D341Med (cell line): ENCODE results near the gene CAMSAP1.

Source experiments
- DNase-seq: peaks from one replicate; pipeline ENCODE4 v3.0.0; 2012; ENCODE audit warnings: low spot score

The CAMSAP1 gene

DNA sequence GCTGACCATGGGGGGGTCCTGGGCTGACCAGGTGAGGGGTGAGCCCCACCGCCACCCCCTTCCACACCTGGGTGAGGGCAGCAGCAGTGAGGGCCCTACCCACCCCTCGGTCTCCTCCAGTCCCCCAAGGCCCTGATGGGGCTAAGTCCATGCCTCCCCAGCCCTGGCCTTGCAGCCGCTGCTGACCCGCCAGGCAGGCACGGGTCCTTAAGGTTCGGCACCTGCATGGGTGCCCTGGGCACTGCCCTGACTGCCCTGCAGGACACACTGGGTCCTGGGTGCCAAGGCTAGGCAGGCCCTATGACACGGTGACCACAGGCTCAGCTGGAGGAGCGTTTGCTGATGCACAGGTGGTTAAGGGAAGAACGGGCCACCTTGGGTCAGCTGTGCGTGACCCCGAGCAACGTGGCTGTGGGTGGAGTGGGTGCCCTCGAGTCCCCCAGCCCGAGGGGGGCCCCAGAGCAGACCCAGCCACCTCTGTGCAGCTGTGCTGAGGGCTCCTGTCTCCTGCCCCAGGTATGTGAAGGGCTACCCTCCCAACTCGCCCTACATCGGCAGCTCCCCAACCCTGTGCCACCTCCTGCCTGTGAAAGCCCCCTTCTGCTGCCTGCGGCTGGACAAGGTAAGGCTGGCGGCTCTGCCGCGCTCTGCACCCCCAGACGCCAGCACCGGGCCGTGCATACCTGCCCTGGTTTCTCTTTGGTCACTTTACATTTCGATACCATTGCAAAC, 132.4 kb downstream of the CAMSAP1 start:
- DNase-seq, result no peak

DNA sequence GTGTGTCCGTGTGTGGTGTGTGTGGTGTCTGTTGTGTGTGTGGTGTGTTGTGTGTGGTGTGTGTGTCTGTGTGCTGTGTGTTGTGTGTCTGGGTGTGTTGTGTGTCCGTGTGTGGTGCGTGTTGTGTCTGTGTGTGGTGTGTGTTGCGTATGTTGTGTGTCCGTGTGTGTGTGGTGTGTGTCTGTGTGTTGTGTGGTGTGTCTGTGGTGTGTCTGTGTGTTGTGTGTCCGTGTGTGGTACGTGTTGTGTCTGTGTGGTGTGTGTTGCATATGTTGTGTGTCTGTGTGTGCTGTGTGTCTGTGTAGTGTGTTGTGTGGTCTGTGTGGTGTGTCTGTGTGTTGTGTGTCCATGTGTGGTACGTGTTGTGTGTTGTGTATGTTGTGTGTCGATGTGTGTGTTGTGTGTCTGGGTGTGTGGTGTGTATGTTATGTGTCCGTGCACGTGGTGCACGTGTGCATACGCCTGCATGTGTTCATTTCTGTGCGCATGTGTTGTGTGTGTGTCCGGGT, 133.1 kb downstream of the CAMSAP1 start:
- DNase-seq, result no peak

DNA sequence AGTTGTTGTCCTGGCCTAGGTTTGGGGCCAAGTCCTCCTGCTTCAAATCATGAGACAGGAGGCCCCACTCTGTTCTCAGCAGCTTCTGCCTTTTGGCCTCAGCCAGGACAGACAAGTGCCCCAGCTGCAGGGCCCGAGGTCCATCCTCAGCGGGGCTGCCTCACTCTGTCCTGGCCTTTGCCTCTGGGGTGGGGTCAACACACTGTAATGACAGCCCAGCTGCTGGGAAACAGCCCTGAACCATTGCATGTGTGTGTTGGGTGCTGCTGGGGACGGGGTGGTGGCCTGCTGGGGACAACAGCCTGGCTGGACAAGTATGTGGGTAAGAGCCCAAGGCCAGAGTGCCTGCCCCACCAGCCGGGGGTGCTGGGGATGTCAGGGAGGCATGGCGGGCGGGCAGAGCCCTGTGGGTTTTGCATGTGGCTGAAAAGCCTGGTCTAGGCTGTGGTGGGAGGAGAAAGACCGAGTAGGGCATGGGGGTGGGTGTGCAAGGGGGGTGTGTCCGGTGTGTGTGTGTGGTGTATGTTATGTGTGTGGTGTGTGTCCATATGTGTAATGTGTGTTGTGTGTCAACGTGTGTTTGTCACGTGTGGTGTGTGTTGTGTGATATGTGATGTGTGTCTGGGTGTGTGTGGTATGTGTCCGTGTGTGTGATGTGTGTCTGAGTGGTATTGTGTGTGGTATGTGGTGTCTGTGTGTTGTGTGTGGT, 133.7 kb downstream of the CAMSAP1 start:
- no peak for DNase-seq

GRCh38 chr9:135772702-135773493, 134.4 kb downstream of the CAMSAP1 start:
- DNase-seq, result no peak

DNA sequence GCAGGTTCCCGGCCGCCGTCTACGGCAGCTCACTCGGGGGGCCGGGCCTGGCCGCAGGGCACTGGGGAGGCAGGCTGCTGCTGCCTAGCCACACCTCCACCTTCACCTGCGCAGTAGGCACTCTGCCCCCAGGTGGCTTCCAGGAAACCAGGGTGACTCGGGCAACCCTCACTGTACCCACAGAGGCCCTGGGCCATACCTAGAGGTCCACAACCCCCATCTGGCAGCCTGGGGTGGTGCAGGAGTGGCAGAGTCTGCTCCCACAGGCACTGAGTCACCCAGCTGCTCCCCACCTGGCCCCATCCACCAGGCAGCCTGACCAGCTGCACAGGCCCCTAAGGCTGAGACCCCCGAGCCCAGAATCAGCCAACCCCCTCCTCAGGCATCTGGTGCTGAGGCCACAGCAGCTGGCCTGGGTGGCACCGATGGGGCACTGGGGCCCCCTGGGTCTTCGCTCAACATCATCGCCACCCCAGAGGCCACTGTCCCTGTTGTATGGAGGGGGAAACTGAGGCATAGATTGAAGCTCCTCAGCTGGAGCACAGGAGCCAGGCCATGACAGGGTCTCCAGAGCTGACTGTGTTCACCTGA, 135.2 kb downstream of the CAMSAP1 start:
- no peak for DNase-seq

DNA sequence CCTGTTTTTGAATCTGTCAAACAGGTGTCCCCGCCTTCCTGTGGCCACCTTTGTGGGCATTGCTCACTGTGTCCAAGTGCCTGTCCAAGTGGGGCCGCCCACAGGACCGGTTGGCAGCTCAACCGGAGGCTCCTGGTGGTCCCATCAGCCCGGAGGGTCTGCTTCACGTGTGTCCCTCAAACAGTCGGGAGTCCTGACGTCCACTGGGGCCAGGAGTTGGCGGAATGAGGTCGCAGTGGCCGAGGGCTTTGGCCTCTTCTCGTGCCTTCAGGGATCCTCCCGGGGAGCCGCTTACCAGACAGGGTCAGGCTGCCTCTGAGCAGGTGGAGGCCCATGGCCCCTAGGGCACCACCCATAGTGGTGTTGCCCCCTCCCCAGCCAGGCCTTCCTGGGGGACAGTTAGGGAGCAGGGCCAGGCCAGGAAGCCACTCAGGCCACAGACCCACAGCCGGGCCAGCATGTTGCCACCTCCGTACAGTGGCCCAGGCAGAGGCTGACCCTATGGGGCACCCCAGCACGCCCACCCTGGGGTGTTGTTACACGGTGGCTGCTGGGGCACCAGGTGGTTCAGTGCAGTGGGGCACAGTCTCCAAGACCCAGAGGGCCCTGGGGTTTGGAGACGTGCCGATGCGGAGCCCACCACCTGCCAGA, 135.8 kb downstream of the CAMSAP1 start:
- no peak for DNase-seq

DNA sequence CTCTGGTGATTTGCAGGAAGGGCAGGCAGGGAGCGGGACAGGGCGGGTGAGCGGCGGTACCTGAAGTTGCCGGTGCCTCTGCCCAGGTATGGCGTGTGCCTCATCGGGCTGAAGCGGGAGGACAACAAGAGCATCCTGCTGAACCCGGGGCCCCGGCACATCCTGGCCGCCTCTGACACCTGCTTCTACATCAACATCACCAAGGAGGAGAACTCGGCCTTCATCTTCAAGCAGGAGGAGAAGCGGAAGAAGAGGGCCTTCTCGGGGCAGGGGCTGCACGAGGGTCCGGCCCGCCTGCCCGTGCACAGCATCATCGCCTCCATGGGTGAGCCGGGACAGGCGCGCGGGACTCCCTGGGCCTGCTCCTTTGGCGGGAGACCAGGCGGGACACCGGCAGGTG, 136.6 kb downstream of the CAMSAP1 start:
- no peak for DNase-seq

- no peak for DNase-seq
Measured at GRCh38 chr9:135770203-135770535, 137.2 kb downstream of the CAMSAP1 start.

GRCh38 chr9:135769489-135770202, 137.7 kb downstream of the CAMSAP1 start:
- DNase-seq, result no peak

DNA sequence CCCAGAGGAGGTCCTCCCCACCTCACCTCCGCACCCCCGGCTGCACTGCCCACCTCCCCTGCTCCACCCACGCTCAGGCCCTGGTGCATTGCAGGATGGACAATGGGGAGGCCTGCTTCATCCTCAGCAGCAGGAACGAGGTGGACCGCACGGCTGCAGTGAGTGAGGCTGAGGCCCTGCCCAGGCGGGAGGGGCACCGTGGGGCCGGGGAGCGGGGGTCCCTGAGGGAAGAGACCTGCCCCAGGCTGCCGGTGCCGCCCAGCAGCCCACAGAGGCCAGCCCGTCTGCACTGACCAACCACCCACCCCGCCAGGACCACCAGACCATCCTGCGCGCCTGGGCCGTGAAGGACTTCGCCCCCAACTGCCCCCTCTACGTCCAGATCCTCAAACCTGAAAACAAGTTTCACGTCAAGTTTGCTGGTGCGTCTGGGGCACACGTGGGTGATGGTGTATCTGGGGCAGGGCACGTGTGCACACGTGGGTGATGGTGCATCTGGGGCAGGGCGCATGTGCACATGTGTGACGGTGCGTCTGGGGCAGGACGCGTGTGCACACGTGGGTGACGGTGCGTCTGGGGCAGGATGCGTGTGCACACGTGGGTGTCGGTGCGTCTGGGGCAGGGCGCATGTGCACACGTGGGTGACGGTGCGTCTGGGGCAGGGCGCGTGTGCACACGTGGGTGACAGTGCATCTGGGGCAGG, 138.7 kb downstream of the CAMSAP1 start:
- no peak for DNase-seq

GRCh38 chr9:135766707-135767106, 140.6 kb downstream of the CAMSAP1 start:
- DNase-seq, result no peak

DNA sequence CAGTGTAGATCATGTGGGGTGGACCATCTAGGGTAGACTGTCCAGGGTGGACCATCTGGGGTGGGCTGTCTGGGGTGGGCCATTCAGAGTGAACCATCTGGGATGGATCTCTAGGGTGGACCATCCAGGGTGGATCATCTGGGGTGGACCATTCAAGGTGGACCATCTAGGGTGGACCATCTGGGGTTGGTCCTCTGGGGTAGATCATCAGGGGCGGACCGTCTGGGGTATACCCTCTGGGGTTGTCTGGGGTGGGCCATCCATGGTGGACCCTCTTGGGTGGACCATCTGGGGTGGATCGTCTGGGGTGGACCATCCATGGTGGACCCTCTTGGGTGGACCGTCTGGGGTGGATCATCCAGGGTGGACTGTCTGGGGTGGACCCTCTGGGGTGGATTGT, 141.1 kb downstream of the CAMSAP1 start:
- DNase-seq, result no peak

DNA sequence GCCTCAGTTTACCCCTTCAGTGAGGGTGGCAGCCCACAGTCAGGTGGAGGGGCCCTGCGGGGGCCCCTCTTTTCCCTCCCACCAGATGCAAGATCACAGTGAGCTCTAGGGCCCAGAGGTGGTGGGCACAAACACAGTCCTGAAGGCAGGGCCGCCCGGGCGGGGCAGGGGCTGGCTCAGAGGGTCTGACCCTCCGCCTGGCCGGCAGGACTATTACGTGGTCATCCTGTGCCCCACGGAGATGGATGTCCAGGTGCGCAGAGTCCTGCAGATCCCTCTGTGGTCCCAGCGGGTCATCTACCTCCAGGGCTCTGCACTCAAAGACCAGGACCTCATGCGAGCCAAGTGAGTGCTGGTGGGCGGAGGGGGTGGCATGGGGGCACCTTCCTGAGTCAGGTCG, 141.9 kb downstream of the CAMSAP1 start:
- no peak for DNase-seq

GRCh38 chr9:135764731-135765130, 142.6 kb downstream of the CAMSAP1 start:
- DNase-seq, result no peak

- no peak for DNase-seq
Measured at GRCh38 chr9:135763716-135764446, 143.5 kb downstream of the CAMSAP1 start.

- no peak for DNase-seq
Measured at GRCh38 chr9:135762921-135763320, 144.4 kb downstream of the CAMSAP1 start.

DNA sequence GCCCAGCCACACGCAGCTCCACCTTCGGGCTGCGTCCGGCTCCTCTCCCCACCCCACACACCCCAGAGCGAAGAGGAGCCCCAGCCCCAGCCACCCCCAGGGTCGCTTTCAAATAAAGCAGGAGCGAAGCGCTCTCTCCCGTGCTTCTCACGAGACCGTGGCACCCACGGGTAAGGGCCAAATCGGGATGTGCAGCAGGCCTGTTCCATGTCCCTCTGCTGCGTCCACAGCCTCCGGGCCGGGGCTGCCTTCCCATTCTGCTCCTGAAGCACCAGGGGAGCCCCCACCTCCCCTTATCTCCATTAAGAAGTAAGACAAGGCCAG, 145.5 kb downstream of the CAMSAP1 start:
- DNase-seq, result no peak

- no peak for DNase-seq
Measured at GRCh38 chr9:135761150-135761844, 146.0 kb downstream of the CAMSAP1 start.

- no peak for DNase-seq
Measured at GRCh38 chr9:135760465-135760864, 146.9 kb downstream of the CAMSAP1 start.
